ENCODE data around the gene UNKL. TPM values are rescaled to one million over a fixed set of nuclear protein-coding genes. Genes with fewer than 3 reads are reported as not detected.

UNKL gene
- total and polyA plus RNA-seq, 4 donors, result 13.2 to 32.5 (median 19.1) TPM

- H3K27ac ChIP-seq (ENCODE audit: low read depth, low read length), result no peak overlapping the region
- peaks cover 22% of the 10 kb centered on the region for H3K4me1 ChIP-seq (ENCODE audit: control insufficient read depth, insufficient read depth, low read length)
- 83% methylated on average over 53 of the region's 63 CpGs for WGBS (ENCODE audit: insufficient coverage)
- no peak overlapping the region for H3K4me3 ChIP-seq (ENCODE audit: low read depth, low read length)
- H3K9me3 ChIP-seq (ENCODE audit: control insufficient read depth, insufficient read depth, low read length), result no peaks in the 10 kb centered on the region
- H3K27me3 ChIP-seq (ENCODE audit: control insufficient read depth, insufficient read depth, low read length), result no peaks in the 10 kb centered on the region
- DNase-seq (ENCODE audit: low read depth in 4 of 6, low spot score in 6 of 6), result no peak
- peaks cover 62% of the 10 kb centered on the region for H3K36me3 ChIP-seq (ENCODE audit: control insufficient read depth, insufficient read depth, low read length)
Measured at GRCh38 chr16:1432388-1433262, 18.1 kb upstream of the UNKL start.

DNA sequence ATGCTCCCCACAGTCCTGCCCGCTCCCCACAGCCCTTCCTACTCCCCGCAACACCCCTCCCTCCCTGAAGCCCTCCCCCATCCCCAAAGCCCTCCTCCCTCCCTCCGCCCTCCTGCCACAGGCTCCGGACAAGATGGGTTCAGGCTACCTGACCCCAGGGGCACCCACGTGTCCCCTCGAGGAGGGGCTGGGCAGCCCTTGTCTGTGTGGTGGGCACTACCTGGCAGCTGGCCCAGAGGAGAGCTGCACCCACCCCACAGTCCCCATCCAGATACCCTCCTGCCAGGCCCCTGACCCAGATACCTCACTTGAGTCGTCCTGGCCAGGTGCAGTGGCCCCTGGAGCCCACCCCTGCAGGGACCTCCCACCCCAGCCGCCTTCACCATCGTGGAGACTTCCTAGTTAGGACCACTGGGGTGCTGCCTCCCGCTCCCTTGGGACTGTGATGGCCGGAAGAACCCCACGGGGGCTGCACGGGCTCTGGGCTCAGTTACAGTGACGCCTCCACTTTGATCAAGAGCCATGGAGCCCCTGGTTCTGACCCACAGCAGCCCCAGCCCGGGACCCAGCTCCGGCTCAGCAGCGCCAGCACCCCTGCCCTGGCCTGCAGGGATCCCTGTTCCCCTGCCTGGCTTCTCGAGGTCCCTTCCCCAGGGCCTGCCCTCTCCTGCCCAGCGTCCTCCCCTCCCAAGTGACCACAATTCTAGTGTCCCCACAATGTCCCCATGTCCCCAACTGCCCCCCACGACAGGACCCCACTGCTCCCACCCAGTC lies 17.2 kb upstream of the UNKL start:
- peaks cover 53% of the 10 kb centered on the region for H3K36me3 ChIP-seq (ENCODE audit: control insufficient read depth, insufficient read depth, low read length)
- H3K4me1 ChIP-seq (ENCODE audit: control insufficient read depth, insufficient read depth, low read length), result peaks cover 26% of the 10 kb centered on the region
- H3K27me3 ChIP-seq (ENCODE audit: control insufficient read depth, insufficient read depth, low read length), result no peaks in the 10 kb centered on the region
- H3K9me3 ChIP-seq (ENCODE audit: control insufficient read depth, insufficient read depth, low read length), result no peaks in the 10 kb centered on the region
- DNase-seq (ENCODE audit: low read depth in 4 of 6, low spot score in 6 of 6), result no peak
- no peak overlapping the region for H3K4me3 ChIP-seq (ENCODE audit: low read depth, low read length)
- H3K27ac ChIP-seq (ENCODE audit: low read depth, low read length), result no peak overlapping the region
- 88% methylated on average over 14 of the region's 20 CpGs for WGBS (ENCODE audit: insufficient coverage)

DNA sequence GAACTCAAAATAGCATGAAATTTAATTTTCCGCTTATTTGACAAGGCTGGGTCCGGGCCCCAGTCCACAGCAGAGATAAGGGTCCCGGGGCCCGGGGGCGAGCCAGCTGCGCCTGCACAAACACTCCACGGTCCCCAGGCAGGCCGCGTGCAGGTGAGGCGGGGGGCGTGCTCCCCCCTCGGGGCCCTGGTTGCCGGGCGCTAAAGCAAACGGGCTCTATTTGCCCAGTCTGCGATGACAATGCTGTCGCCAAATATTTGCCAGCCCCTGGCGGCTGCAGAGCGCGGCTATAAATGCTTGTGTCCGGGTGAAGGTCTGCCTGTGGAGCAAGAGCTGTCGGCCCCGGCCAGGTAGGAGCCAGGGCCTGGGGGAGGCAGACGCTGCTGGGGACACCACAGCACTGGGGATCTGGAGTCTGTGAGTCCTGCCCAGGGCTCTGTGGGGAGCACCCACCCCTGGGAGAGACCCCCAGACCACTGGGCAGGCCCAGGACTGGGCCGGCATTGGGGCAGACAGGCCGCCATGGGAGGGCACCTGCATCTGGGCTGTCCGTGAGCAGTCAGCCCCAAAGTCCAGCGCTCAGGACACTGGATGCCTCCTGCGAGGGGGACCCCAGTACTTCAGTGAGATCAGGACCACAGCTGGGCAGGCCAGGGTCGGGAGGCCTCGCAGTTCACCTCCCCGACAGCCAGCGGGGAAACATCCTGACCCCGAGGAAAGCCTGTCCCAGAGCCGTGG lies 16.4 kb upstream of the UNKL start, which contains the start of gene PERCC1:
Gene PERCC1 (plus strand): TSS at position 320 of the 738 bp plus-strand sequence. CDS start 1,516 bp downstream, outside the sequence.
- WGBS (ENCODE audit: insufficient coverage), result 36% methylated on average over 35 of the region's 35 CpGs
- H3K36me3 ChIP-seq (ENCODE audit: control insufficient read depth, insufficient read depth, low read length), result peaks cover 48% of the 10 kb centered on the region
- no peaks in the 10 kb centered on the region for H3K27me3 ChIP-seq (ENCODE audit: control insufficient read depth, insufficient read depth, low read length)
- H3K9me3 ChIP-seq (ENCODE audit: control insufficient read depth, insufficient read depth, low read length), result no peaks in the 10 kb centered on the region
- no peak within 1 kb of the TSS for H3K27ac ChIP-seq (ENCODE audit: low read depth, low read length)
- DNase-seq (ENCODE audit: low read depth in 4 of 6, low spot score in 6 of 6), result peak in 1 of 6 donors; percentile 36
- peaks cover 29% of the 10 kb centered on the region for H3K4me1 ChIP-seq (ENCODE audit: control insufficient read depth, insufficient read depth, low read length)
- no peak within 1 kb of the TSS for H3K4me3 ChIP-seq (ENCODE audit: low read depth, low read length)

- Histone ChIP-seq H3K9me3 (ENCODE audit: control insufficient read depth, insufficient read depth, low read length) (no peaks in the 10 kb centered on the region), H3K4me3 (ENCODE audit: low read depth, low read length) (no peak overlapping the region), H3K4me1 (ENCODE audit: control insufficient read depth, insufficient read depth, low read length) (peaks cover 29% of the 10 kb centered on the region), H3K27me3 (ENCODE audit: control insufficient read depth, insufficient read depth, low read length) (no peaks in the 10 kb centered on the region), H3K27ac (ENCODE audit: low read depth, low read length) (no peak overlapping the region), H3K36me3 (ENCODE audit: control insufficient read depth, insufficient read depth, low read length) (peaks cover 49% of the 10 kb centered on the region)
- WGBS (ENCODE audit: insufficient coverage), result 45% methylated on average over 11 of the region's 14 CpGs
- DNase-seq (ENCODE audit: low read depth in 4 of 6, low spot score in 6 of 6), result no peak
Measured at GRCh38 chr16:1430214-1430758, 15.8 kb upstream of the UNKL start.

DNA sequence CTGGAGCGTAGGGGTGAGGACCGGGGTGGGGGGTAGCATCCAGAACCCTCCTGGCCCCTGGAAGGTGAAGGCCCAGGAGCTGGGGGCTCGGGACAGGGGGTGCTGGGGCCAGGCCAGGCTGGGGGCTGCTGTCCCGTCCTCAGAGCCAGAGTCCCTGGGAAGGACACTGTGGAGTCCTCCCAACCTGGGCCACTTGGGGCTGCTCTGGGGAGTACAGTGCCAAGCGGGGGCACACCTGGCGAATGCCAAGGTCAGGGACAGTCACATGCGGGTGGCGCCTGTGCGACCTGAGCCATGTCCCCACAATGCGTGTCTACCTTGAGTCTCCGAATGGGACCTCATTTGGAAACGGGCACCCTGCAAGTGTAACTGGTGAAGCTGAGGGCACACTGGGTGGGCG lies 15.1 kb upstream of the UNKL start:
- peaks cover 29% of the 10 kb centered on the region for H3K4me1 ChIP-seq (ENCODE audit: control insufficient read depth, insufficient read depth, low read length)
- WGBS (ENCODE audit: insufficient coverage), result 95% methylated on average over 13 of the region's 13 CpGs
- peaks cover 42% of the 10 kb centered on the region for H3K36me3 ChIP-seq (ENCODE audit: control insufficient read depth, insufficient read depth, low read length)
- H3K4me3 ChIP-seq (ENCODE audit: low read depth, low read length), result no peak overlapping the region
- no peak overlapping the region for H3K27ac ChIP-seq (ENCODE audit: low read depth, low read length)
- H3K27me3 ChIP-seq (ENCODE audit: control insufficient read depth, insufficient read depth, low read length), result no peaks in the 10 kb centered on the region
- H3K9me3 ChIP-seq (ENCODE audit: control insufficient read depth, insufficient read depth, low read length), result no peaks in the 10 kb centered on the region
- DNase-seq (ENCODE audit: low read depth in 4 of 6, low spot score in 6 of 6), result no peak

GRCh38 chr16:1429012-1429411 lies 14.5 kb upstream of the UNKL start:
- Histone ChIP-seq H3K9me3 (ENCODE audit: control insufficient read depth, insufficient read depth, low read length) (no peaks in the 10 kb centered on the region), H3K4me3 (ENCODE audit: low read depth, low read length) (no peak overlapping the region), H3K27ac (ENCODE audit: low read depth, low read length) (no peak overlapping the region), H3K4me1 (ENCODE audit: control insufficient read depth, insufficient read depth, low read length) (peaks cover 29% of the 10 kb centered on the region), H3K36me3 (ENCODE audit: control insufficient read depth, insufficient read depth, low read length) (peaks cover 36% of the 10 kb centered on the region), H3K27me3 (ENCODE audit: control insufficient read depth, insufficient read depth, low read length) (no peaks in the 10 kb centered on the region)
- no peak for DNase-seq (ENCODE audit: low read depth in 4 of 6, low spot score in 6 of 6)
- 94% methylated on average over 9 of the region's 11 CpGs for WGBS (ENCODE audit: insufficient coverage)

- no peak overlapping the region for H3K4me3 ChIP-seq (ENCODE audit: low read depth, low read length)
- no peak for DNase-seq (ENCODE audit: low read depth in 4 of 6, low spot score in 6 of 6)
- WGBS (ENCODE audit: insufficient coverage), result 42% methylated on average over 14 of the region's 21 CpGs
Measured at GRCh38 chr16:1428511-1428910, 14.0 kb upstream of the UNKL start.

DNA sequence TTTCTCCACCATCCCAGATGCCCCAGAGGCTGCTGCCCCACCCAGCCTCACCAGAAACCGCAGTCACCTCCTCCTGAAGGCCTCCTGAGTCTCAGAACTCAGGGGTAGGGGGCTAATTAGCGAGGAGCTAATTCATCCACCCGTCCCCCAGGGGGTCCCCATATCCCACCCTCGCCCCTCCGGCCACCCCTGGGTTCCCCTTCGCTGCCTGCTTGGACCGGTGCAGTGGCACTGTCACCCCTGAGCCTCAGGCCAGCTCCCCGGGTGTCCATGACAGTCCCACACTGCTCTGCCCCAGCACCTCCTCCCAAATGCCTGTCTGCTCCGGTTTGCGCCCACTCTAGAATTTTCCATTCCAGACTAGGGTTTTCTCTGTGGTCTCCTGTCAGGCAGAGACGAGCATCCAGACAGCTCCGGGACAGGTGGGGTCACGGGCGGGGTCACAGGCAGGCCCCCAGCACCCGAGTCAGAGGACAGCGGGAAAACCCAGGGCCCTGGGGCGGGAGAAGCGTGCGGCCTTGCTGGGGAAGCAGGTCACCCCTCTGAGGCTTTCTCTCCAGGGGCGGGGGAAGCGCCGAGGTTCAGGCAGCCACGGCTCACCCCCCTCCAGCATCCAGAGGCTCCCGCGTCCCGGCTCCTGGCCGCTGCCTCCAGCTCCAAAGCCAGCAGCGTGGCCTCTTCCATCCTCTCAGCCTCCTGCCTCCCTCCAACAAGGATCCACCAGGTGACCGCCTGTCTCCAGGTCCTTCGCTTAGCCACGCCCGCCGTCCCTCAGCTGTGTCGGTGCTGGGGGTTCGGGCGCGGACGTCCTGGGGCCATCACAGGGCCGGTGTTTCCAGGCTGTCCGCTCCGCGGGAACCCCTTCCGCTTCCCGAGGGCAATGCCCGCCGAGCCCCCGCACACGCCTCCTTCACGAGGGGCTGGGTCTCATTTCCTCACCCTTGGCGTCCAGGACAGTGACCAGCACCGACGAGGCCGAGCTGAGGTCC lies 13.3 kb upstream of the UNKL start:
- Histone ChIP-seq H3K36me3 (ENCODE audit: control insufficient read depth, insufficient read depth, low read length) (peaks cover 25% of the 10 kb centered on the region), H3K4me1 (ENCODE audit: control insufficient read depth, insufficient read depth, low read length) (peaks cover 25% of the 10 kb centered on the region), H3K4me3 (ENCODE audit: low read depth, low read length) (no peak overlapping the region), H3K9me3 (ENCODE audit: control insufficient read depth, insufficient read depth, low read length) (no peaks in the 10 kb centered on the region), H3K27ac (ENCODE audit: low read depth, low read length) (no peak overlapping the region), H3K27me3 (ENCODE audit: control insufficient read depth, insufficient read depth, low read length) (no peaks in the 10 kb centered on the region)
- WGBS (ENCODE audit: insufficient coverage), result 90% methylated on average over 53 of the region's 53 CpGs
- no peak for DNase-seq (ENCODE audit: low read depth in 4 of 6, low spot score in 6 of 6)

More at GRCh38 chr16:1428511-1428910, 14.0 kb upstream of the UNKL start:
- no peak overlapping the region for H3K27ac ChIP-seq (ENCODE audit: low read depth, low read length)
- H3K9me3 ChIP-seq (ENCODE audit: control insufficient read depth, insufficient read depth, low read length), result no peaks in the 10 kb centered on the region
- no peaks in the 10 kb centered on the region for H3K27me3 ChIP-seq (ENCODE audit: control insufficient read depth, insufficient read depth, low read length)
- H3K4me1 ChIP-seq (ENCODE audit: control insufficient read depth, insufficient read depth, low read length), result peaks cover 25% of the 10 kb centered on the region
- H3K36me3 ChIP-seq (ENCODE audit: control insufficient read depth, insufficient read depth, low read length), result peaks cover 33% of the 10 kb centered on the region

All from spinal cord (tissue), 10 donors.